Stimulated activated naive CD8-positive, alpha-beta T cell treated with anti-CD3 and anti-CD28 coated beads, Interleukin-15, amount 100 ng/mL, for 72 hours (primary cell): ENCODE results near the gene PTPN13.

ENCODE experiments used
- ATAC-seq: fragments of 150-1000 bp; cut with Tn5 transposase; 2 replicates; pipeline ENCODE4 v1.10.0; 2021; ENCODE audit warnings: mild to moderate bottlenecking, moderate library complexity
- DNase-seq, 2 donors: peaks; one replicate each; pipeline ENCODE4 v3.0.0; 2021 to 2022
- H3K27ac Mint-ChIP-seq, 2 donors: one replicate each; pipeline ENCODE4 v1.8.0; 2022; ENCODE audit warnings: mild to moderate bottlenecking in 2 of 2, mixed read lengths in 2 of 2, moderate library complexity in 2 of 2
- H3K27me3 Mint-ChIP-seq: one replicate; pipeline ENCODE4 v1.8.0; 2022; ENCODE audit warnings: mixed read lengths
- H3K4me1 Mint-ChIP-seq: one replicate; pipeline ENCODE4 v1.8.0; 2022; ENCODE audit warnings: mild to moderate bottlenecking, mixed read lengths
- H3K4me3 Mint-ChIP-seq, 2 donors: one replicate each; pipeline ENCODE4 v1.8.0; 2022; ENCODE audit warnings: mild to moderate bottlenecking in 2 of 2, mixed read lengths in 2 of 2, moderate library complexity in 1 of 2
- H3K9me3 Mint-ChIP-seq, 2 donors: one replicate each; pipeline ENCODE4 v1.8.0; 2022; ENCODE audit warnings: mixed read lengths in 2 of 2

PTPN13 gene

DNA sequence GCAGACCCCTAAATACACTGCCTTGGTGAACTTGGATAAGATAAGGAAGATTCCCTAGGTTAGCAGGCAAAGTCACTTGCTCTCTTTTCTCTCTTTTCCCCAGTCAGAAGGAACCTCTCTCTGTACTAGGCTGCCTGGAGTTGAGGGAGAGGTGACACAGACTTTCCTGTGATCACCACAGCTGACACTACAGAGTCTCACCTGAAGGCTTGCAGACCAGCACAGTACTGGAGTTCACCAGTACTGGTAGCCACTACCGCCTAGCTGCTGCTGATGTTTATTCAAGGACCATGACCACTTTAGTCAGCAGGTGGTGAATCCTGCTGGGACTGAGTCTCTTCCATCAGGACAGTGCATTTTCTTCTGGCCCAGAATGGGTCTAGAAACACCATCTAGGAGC is 63.3 kb downstream of the PTPN13 start:
- DNase-seq (no peak), ATAC-seq (no peak)
- peaks cover 12 to 34% of the 10 kb centered on the region in 2 donors for H3K9me3 Mint-ChIP-seq
- H3K4me1 Mint-ChIP-seq, result no peaks in the 10 kb centered on the region
- H3K27ac Mint-ChIP-seq, result no peak overlapping the region
- no peak overlapping the region for H3K4me3 Mint-ChIP-seq
- no peaks in the 10 kb centered on the region for H3K27me3 Mint-ChIP-seq

DNA sequence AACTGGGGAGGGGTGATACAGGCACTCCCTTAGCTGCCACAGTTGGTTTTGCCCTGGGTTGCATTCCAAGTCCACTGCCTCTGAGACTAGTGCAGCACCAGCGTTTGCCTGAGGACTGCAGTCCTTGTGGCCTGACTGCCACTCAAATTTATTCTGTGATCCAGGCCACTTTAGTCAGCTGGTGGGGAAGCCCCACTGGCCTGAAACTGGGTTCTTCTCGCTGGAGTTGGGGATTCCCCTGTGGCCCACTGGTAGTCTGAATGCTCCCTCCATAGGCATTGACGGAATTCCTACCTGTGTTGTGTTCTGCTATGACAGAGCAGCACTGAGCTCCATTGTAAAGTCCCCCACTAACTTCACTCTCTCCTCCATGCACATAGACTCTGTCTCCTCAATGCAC is 63.8 kb downstream of the PTPN13 start:
- DNase-seq (no peak), ATAC-seq (no peak)
- no peaks in the 10 kb centered on the region for H3K27me3 Mint-ChIP-seq
- no peak overlapping the region for H3K4me3 Mint-ChIP-seq
- no peak overlapping the region for H3K27ac Mint-ChIP-seq
- no peaks in the 10 kb centered on the region for H3K4me1 Mint-ChIP-seq
- peaks cover 9 to 28% of the 10 kb centered on the region in 2 donors for H3K9me3 Mint-ChIP-seq

DNA sequence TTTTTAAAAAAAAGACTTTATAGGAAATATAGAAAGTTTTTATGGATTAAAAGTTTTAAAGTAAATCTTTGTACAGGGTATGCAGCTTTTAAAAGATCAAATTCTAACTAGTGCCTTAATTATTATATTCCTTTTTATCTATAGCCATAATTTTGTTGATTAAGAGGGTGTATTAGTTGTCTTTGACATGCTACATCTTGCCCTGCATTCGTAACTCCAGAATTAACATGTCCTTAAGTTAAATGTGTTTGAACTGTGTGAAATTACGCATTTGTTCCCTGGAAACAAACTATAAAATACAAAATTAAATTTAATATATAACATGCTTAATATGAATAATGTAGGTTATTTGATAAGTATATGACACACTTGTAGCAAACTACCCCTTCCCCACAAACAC is 66.3 kb downstream of the PTPN13 start:
- H3K27me3 Mint-ChIP-seq, result no peaks in the 10 kb centered on the region
- no peak overlapping the region for H3K27ac Mint-ChIP-seq
- DNase-seq (no peak), ATAC-seq (no peak)
- H3K4me1 Mint-ChIP-seq, result no peaks in the 10 kb centered on the region
- H3K4me3 Mint-ChIP-seq, result no peak overlapping the region
- peaks cover 5 to 13% of the 10 kb centered on the region in 2 donors for H3K9me3 Mint-ChIP-seq

DNA sequence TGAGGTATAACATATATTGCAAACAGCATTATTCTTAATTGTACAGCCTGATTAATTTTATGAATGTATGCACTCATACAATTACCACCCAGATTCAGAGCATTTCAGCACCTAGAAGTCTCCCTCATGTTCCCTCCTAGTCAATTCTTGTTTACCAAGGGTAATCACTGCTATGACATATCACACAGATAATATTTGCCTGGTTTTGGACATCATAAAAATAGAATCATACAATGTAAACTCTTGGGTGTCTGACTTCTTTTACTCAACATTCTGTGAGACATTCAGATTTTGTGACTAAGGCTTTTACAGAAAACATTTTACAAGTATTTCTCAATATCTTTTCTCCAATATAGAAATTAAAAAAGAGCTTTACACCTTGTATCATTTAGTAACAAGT is 66.9 kb downstream of the PTPN13 start:
- H3K27me3 Mint-ChIP-seq, result no peaks in the 10 kb centered on the region

DNA sequence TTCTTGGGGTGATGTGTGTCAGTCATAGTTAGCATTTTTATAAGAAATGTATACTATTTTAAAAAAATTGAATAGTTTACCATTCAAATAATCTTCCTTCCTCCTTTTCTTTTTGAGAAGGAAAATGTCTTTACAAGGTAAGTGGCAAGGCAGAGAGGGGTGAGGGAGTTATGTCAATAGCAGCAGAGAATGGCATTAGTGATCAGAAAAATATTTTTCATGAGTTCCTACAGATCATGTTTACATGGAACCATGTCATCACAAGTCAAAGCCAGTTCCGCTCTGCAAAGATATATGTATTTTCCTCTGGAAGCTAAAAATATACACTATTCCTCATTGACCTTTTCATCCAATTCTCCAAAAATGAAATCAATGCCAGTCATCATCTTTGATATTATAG is 67.3 kb downstream of the PTPN13 start:
- no peak overlapping the region for H3K4me3 Mint-ChIP-seq
- H3K9me3 Mint-ChIP-seq, result peaks cover 5 to 6% of the 10 kb centered on the region in 2 donors
- no peaks in the 10 kb centered on the region for H3K27me3 Mint-ChIP-seq
- no peaks in the 10 kb centered on the region for H3K4me1 Mint-ChIP-seq
- no peak for DNase-seq
- no peak for ATAC-seq
- no peak overlapping the region for H3K27ac Mint-ChIP-seq

More for the DNA sequence above, 66.9 kb downstream of the PTPN13 start:
- DNase-seq (no peak), ATAC-seq (no peak)
- no peak overlapping the region for H3K4me3 Mint-ChIP-seq
- no peak overlapping the region for H3K27ac Mint-ChIP-seq
- peaks cover 5 to 8% of the 10 kb centered on the region in 2 donors for H3K9me3 Mint-ChIP-seq
- no peaks in the 10 kb centered on the region for H3K4me1 Mint-ChIP-seq

GRCh38 chr4:86664959-86665358 is 70.8 kb downstream of the PTPN13 start:
- H3K27ac Mint-ChIP-seq, result no peak overlapping the region
- H3K4me1 Mint-ChIP-seq, result no peaks in the 10 kb centered on the region
- no peaks in the 10 kb centered on the region for H3K9me3 Mint-ChIP-seq
- no peaks in the 10 kb centered on the region for H3K27me3 Mint-ChIP-seq
- no peak overlapping the region for H3K4me3 Mint-ChIP-seq
- ATAC-seq (no peak), DNase-seq (no peak)

- no peak for ATAC-seq
- no peaks in the 10 kb centered on the region for H3K4me1 Mint-ChIP-seq
- H3K27me3 Mint-ChIP-seq, result no peaks in the 10 kb centered on the region
- H3K27ac Mint-ChIP-seq, result no peak overlapping the region
- H3K9me3 Mint-ChIP-seq, result no peaks in the 10 kb centered on the region
- no peak for DNase-seq
- no peak overlapping the region for H3K4me3 Mint-ChIP-seq
Observed at GRCh38 chr4:86670298-86670697, 76.2 kb downstream of the PTPN13 start.

GRCh38 chr4:86670756-86671155 is 76.6 kb downstream of the PTPN13 start:
- DNase-seq, result no peak
- Mint-ChIP-seq H3K4me1 (no peaks in the 10 kb centered on the region), H3K27me3 (no peaks in the 10 kb centered on the region), H3K9me3 (no peaks in the 10 kb centered on the region), H3K4me3 (no peak overlapping the region), H3K27ac (no peak overlapping the region)
- ATAC-seq, result no peak

GRCh38 chr4:86675548-86675947 is 81.4 kb downstream of the PTPN13 start:
- Mint-ChIP-seq H3K4me3 (no peak overlapping the region), H3K4me1 (no peaks in the 10 kb centered on the region), H3K27me3 (no peaks in the 10 kb centered on the region), H3K27ac (no peak overlapping the region), H3K9me3 (no peaks in the 10 kb centered on the region)
- ATAC-seq, result no peak
- DNase-seq, result no peak

GRCh38 chr4:86678796-86679195 is 84.7 kb downstream of the PTPN13 start:
- no peak overlapping the region for H3K27ac Mint-ChIP-seq
- no peak for DNase-seq
- no peak overlapping the region for H3K4me3 Mint-ChIP-seq
- H3K27me3 Mint-ChIP-seq, result no peaks in the 10 kb centered on the region
- ATAC-seq, result no peak
- no peaks in the 10 kb centered on the region for H3K9me3 Mint-ChIP-seq
- H3K4me1 Mint-ChIP-seq, result no peaks in the 10 kb centered on the region

DNA sequence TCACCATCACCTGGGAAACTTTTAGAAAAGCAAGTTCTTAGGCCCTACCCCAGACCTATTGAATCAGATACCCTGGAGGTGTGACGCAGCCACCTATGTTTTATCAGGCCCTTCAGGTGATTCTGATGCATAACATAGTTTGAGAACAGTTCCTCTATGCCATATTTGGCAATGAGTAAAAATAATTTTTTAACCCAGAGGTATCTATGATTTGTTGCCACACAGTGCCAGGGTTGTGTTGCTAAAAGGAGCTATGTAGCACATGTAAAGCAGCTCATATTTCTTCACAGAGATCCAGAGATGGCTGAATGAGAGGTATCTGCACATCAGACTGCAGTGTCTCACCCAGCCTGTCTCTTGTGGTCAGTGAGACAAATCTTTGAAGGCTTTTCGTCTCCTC is 85.3 kb downstream of the PTPN13 start:
- Mint-ChIP-seq H3K4me1 (no peaks in the 10 kb centered on the region), H3K4me3 (no peak overlapping the region), H3K9me3 (no peaks in the 10 kb centered on the region), H3K27me3 (no peaks in the 10 kb centered on the region), H3K27ac (no peak overlapping the region)
- no peak for DNase-seq
- ATAC-seq, result no peak

GRCh38 chr4:86683167-86683566 is 89.1 kb downstream of the PTPN13 start:
- H3K4me3 Mint-ChIP-seq, result no peak overlapping the region
- H3K27ac Mint-ChIP-seq, result no peak overlapping the region
- H3K27me3 Mint-ChIP-seq, result no peaks in the 10 kb centered on the region
- H3K4me1 Mint-ChIP-seq, result no peaks in the 10 kb centered on the region
- no peaks in the 10 kb centered on the region for H3K9me3 Mint-ChIP-seq
- no peak for ATAC-seq
- DNase-seq, result no peak

- H3K27me3 Mint-ChIP-seq, result no peaks in the 10 kb centered on the region
- H3K4me3 Mint-ChIP-seq, result no peak overlapping the region
- H3K4me1 Mint-ChIP-seq, result no peaks in the 10 kb centered on the region
- DNase-seq (no peak), ATAC-seq (no peak)
- no peaks in the 10 kb centered on the region for H3K9me3 Mint-ChIP-seq
- no peak overlapping the region for H3K27ac Mint-ChIP-seq
Observed at GRCh38 chr4:86683983-86684382, 89.9 kb downstream of the PTPN13 start.

DNA sequence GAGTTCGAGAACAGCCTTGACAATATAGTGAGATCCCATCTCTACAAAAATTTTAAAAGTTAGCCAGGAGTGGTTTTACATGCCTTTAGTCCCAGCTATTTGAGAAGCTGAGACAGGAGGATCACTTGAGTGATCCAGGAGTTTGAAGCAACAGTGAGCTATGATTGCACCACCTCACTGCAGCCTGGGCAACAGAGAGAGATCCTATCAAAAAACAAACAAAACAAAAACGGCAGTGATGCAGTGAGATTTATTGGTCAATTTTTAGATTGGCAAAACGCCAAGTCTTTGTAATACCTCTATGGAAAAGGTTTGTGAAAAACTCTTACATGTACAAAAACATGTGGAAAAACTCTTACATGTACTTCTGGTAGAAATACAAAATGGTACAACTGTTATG is 91.3 kb downstream of the PTPN13 start:
- H3K27ac Mint-ChIP-seq, result no peak overlapping the region
- no peaks in the 10 kb centered on the region for H3K9me3 Mint-ChIP-seq
- no peaks in the 10 kb centered on the region for H3K4me1 Mint-ChIP-seq
- no peaks in the 10 kb centered on the region for H3K27me3 Mint-ChIP-seq
- no peak for DNase-seq
- H3K4me3 Mint-ChIP-seq, result no peak overlapping the region
- no peak for ATAC-seq

DNA sequence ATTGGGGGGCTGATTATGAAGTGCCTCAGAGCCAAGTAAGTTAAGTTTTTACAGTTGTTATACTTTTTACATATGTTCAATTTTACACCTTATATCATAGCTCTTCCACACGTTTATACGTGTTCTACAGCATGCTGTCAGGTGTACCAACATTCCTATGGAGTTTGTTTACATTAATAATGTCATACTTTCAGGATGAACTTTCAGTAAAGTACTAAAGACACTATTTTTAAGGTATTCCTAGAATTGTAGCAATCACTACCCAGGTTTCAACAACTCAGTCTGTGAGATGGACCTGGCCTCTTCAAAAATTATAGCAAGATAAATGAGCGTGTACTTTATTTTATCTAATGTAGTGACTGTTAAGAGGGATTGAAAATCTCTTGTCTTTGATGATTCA is 92.6 kb downstream of the PTPN13 start:
- no peaks in the 10 kb centered on the region for H3K4me1 Mint-ChIP-seq
- no peak for ATAC-seq
- no peaks in the 10 kb centered on the region for H3K9me3 Mint-ChIP-seq

DNA sequence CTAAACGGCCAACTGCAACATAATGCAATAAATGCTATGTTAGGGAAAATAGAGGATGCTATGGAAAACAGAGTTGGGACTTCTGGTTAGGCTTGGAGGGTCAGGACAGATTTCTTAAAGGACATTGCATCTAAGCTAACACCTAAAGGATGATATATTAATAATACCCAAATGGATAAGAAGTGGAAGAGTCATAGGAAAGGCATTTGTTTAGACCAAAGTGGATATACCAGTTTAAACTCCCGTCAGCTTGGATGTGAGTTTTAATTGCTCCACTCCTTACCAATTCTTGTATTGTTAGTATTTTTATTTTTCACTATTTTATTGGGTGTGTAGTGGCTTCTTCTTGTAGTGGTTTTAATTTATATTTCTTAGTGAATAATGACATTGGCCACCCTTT is 93.9 kb downstream of the PTPN13 start:
- no peaks in the 10 kb centered on the region for H3K9me3 Mint-ChIP-seq
- H3K4me3 Mint-ChIP-seq, result no peak overlapping the region
- DNase-seq (no peak), ATAC-seq (no peak)
- H3K4me1 Mint-ChIP-seq, result no peaks in the 10 kb centered on the region
- no peaks in the 10 kb centered on the region for H3K27me3 Mint-ChIP-seq
- no peak overlapping the region for H3K27ac Mint-ChIP-seq

More for the DNA sequence above, 92.6 kb downstream of the PTPN13 start:
- H3K27ac Mint-ChIP-seq, result no peak overlapping the region
- H3K27me3 Mint-ChIP-seq, result no peaks in the 10 kb centered on the region
- no peak overlapping the region for H3K4me3 Mint-ChIP-seq
- DNase-seq, result no peak

- no peak for ATAC-seq
Observed at GRCh38 chr4:86704601-86705000, 110.5 kb downstream of the PTPN13 start.

More at GRCh38 chr4:86704601-86705000, 110.5 kb downstream of the PTPN13 start:
- H3K4me1 Mint-ChIP-seq, result no peaks in the 10 kb centered on the region
- no peak overlapping the region for H3K27ac Mint-ChIP-seq
- no peak overlapping the region for H3K4me3 Mint-ChIP-seq
- no peak for DNase-seq
- no peaks in the 10 kb centered on the region for H3K9me3 Mint-ChIP-seq
- no peaks in the 10 kb centered on the region for H3K27me3 Mint-ChIP-seq
